Ascending aorta (tissue), 2 donors: ENCODE results near the gene AK4. TPM values are rescaled to one million over a fixed set of nuclear protein-coding genes. Genes with fewer than 3 reads are reported as not detected.

Experiments
- DNase-seq, 2 donors: peaks; one replicate each; pipeline ENCODE4 v3.0.0-alpha.2; 2019; ENCODE audit warnings: low spot score in 2 of 2
- H3K27ac ChIP-seq, 2 donors: fragments of 200-600 bp; sonication (generic); one replicate each; pipeline ENCODE4 v1.5.1; 2016 to 2017; ENCODE audit warnings: mild to moderate bottlenecking in 1 of 2
- H3K27me3 ChIP-seq: fragments of 200-600 bp; sonication (generic); one replicate; pipeline ENCODE4 v1.5.1; 2017
- H3K36me3 ChIP-seq, 2 donors: fragments of 200-600 bp; sonication (generic); one replicate each; pipeline ENCODE4 v1.5.1; 2016
- H3K4me1 ChIP-seq, 2 donors: fragments of 200-600 bp; sonication (generic); one replicate each; pipeline ENCODE4 v1.5.1; 2016 to 2017; ENCODE audit warnings: mild to moderate bottlenecking in 1 of 2
- H3K4me3 ChIP-seq, 2 donors: fragments of 200-600 bp; sonication (generic); one replicate each; pipeline ENCODE4 v1.5.1; 2016 to 2017; ENCODE audit warnings: mild to moderate bottlenecking in 1 of 2
- H3K9me3 ChIP-seq, 2 donors: fragments of 200-600 bp; sonication (generic); one replicate each; pipeline ENCODE4 v1.5.1; 2016
- intact Hi-C: fragments of 100-400 bp; cut with DNase I; formaldehyde crosslinking; loops from one replicate; pipeline ENCODE4 v1.15.1; 2023
- total RNA-seq: library from RNA; depleted of rRNA; stranded (reverse); fragments of >200 nt; gene quantifications from one replicate; pipeline ENCODE4 v1.1.0, GENCODE V29; 2016
- TF ChIP-seq, protein P1 (sequence below), 3 experiments: fragments of 200-600 bp in 2 of 3; fragments of 450-650 bp in 1 of 3; sonication (generic) in 2 of 3; IDR thresholded peaks; one replicate each; pipeline ENCODE4 v1.5.1; 2016 to 2019; ENCODE audit warnings: antibody characterized with exemption in 3 of 3, mild to moderate bottlenecking in 1 of 3, moderate library complexity in 1 of 3

The AK4 gene
- total RNA-seq, 1 donor from 2014 or later = 29.5 TPM

DNA sequence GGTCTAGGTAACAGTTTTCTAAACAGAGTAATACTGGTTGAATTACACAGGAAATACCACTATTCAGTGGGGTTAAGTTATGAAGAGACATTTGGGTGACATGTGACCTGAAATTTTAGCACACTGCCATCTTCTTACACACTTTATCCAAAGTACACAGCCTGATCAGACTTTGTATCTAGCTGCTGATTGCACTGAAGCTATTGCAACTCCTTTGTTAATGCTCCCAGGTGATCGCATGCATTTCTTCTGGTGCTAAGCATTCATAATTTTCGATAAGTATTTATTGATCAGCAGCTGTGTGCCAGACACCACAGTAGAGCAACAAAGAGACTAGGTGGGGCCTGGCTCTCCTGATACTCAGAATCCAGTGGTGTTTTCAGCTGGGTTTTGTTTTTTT, 52.4 kb downstream of the AK4 start:
- Histone ChIP-seq H3K9me3 (no peaks in the 10 kb centered on the region), H3K36me3 (no peaks in the 10 kb centered on the region), H3K4me3 (no peak overlapping the region), H3K27ac (no peak overlapping the region), H3K27me3 (no peaks in the 10 kb centered on the region), H3K4me1 (peaks cover 2 to 3% of the 10 kb centered on the region in 2 donors)
- intact Hi-C loops = loop anchor here (10.0 kb wide), 1 partner anchor 336 kb away; no protein-coding TSS in a partner anchor
- no peak for DNase-seq
- TF ChIP-seq, protein P1, sequence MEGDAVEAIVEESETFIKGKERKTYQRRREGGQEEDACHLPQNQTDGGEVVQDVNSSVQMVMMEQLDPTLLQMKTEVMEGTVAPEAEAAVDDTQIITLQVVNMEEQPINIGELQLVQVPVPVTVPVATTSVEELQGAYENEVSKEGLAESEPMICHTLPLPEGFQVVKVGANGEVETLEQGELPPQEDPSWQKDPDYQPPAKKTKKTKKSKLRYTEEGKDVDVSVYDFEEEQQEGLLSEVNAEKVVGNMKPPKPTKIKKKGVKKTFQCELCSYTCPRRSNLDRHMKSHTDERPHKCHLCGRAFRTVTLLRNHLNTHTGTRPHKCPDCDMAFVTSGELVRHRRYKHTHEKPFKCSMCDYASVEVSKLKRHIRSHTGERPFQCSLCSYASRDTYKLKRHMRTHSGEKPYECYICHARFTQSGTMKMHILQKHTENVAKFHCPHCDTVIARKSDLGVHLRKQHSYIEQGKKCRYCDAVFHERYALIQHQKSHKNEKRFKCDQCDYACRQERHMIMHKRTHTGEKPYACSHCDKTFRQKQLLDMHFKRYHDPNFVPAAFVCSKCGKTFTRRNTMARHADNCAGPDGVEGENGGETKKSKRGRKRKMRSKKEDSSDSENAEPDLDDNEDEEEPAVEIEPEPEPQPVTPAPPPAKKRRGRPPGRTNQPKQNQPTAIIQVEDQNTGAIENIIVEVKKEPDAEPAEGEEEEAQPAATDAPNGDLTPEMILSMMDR (IDR thresholded peaks at IDR 0.05) = no peak

DNA sequence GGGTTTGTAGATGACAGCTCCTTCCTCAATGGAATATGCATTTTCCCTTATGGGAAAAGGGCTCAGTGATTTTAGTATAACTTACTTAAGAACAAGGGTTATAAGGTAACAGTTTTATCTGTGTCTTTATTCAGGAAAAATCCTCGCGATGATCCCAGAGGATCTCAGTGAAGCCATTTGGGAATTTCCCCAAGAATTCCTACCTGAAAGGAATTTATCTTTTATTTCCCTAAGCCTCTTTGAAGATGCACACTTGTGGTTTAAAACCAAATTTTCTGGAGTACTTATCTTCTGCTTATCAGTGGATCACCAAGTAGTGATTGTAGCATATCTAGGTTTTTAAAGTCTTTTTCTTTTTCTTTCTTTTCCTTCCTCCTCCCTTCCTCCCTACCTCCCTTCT, 58.8 kb downstream of the AK4 start:
- DNase-seq = no peak
- TF ChIP-seq, protein P1 (IDR thresholded peaks at IDR 0.05) = no peak
- Histone ChIP-seq H3K36me3 (no peaks in the 10 kb centered on the region), H3K4me1 (peaks cover 0 to 3% of the 10 kb centered on the region in 2 donors), H3K9me3 (no peaks in the 10 kb centered on the region), H3K4me3 (no peak overlapping the region), H3K27ac (no peak overlapping the region), H3K27me3 (no peaks in the 10 kb centered on the region)
- intact Hi-C loops = loop anchor here (10.0 kb wide), 1 partner anchor 342 kb away; no protein-coding TSS in a partner anchor

DNA sequence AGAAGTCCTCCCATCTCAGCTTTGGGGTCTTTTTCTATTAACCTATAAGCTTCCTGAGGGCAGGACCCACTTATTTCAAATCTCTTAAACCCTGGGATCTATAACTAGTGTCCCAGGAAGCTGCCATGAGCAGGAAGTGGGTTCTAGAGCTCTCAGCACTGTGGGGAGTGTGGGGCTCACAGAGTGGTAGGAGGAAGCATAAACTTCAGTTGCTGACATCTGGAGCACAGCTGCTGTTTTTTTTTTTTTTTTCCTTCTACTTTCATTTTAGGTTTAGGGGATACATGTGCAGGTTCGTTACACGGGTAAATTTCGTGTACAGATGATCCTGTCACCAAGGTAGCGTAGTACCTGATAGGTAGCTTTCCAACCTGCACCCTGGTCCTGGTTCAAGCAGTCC, 59.3 kb downstream of the AK4 start:
- no peaks in the 10 kb centered on the region for H3K9me3 ChIP-seq
- no peaks in the 10 kb centered on the region for H3K27me3 ChIP-seq
- intact Hi-C loops = loop anchor here (10.0 kb wide), 1 partner anchor 343 kb away; no protein-coding TSS in a partner anchor
- no peak overlapping the region for H3K4me3 ChIP-seq
- DNase-seq = no peak
- TF ChIP-seq, protein P1 (IDR thresholded peaks at IDR 0.05) = no peak
- no peak overlapping the region for H3K27ac ChIP-seq
- H3K4me1 ChIP-seq = peaks cover 0 to 3% of the 10 kb centered on the region in 2 donors
- no peaks in the 10 kb centered on the region for H3K36me3 ChIP-seq

DNA sequence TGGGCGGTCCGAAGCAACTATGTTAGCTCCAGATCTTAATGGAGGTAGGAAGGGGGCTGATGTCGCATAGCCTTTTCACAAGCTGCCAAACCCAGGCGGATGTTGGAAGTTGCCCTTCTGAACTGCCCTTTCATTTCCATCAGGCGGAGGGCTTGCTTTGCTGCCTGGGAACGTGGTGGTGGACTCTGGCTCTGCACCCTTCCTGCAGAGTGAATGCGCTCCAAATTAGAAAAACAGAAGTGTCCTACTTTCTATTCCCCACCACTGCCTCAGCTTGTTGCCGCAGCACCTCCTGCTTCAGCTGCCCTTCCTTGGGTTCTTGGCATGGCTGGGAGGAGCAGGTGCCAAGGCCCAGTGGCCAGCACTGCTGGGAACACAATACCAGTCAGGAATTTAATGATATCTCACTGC, 60.6 kb downstream of the AK4 start:
- no peak for DNase-seq
- intact Hi-C loops = loop anchor here (2.0 to 10.0 kb wide), 2 partner anchors 60 to 344 kb away; partner anchors contain the start of gene AK4
- peaks cover 0 to 3% of the 10 kb centered on the region in 2 donors for H3K4me1 ChIP-seq
- no peak overlapping the region for H3K27ac ChIP-seq
- H3K36me3 ChIP-seq = no peaks in the 10 kb centered on the region
- no peaks in the 10 kb centered on the region for H3K27me3 ChIP-seq
- no peaks in the 10 kb centered on the region for H3K9me3 ChIP-seq
- TF ChIP-seq, protein P1 (IDR thresholded peaks at IDR 0.05) = no peak
- no peak overlapping the region for H3K4me3 ChIP-seq

DNA sequence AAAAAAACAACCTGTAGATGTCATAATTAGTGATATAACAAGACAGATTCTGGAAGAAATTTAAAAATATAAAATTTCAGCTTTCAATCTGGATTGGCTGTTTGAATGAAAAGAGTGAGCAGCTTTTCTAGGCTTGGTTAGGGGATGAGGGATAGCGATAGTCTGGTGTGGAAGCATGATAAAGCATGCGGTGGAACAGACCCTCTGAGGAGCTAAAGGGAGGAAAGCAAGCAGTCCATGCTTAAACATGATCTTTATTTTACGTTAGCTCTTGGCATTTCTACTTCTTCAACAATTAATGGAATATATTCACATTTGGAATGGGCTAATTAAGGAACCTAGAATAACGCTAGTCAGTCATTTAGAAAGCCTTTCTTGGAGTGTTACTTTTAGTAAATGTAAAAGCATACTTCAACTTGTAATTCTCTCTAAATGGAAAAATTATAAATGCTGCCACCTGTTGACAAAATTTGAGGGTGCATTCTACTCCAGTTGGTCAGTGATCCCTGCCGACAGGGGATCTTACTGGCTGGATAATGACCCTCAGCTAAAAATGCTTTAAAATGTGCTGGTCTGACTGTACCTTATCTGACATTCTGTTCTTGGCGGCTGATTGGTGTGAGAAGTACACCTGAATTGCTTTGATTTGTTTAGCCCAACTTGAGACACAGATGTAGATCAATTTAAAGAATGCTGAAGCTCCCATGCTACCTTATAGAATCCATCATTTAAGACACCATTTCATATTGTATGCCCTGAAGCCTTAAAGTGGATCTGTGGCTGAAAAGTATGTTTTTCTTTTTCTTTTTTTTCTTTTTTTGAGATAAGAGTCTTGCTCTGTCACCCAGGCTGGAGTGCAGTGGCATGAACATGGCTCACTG, 61.2 kb downstream of the AK4 start:
- DNase-seq = no peak
- intact Hi-C loops = loop anchor here (1.0 to 10.0 kb wide), 3 partner anchors 60 to 344 kb away; partner anchors contain the start of gene AK4
- TF ChIP-seq, protein P1 (IDR thresholded peaks at IDR 0.05) = peak; percentile 64 to 74 (median 71)
- Histone ChIP-seq H3K4me3 (no peak overlapping the region), H3K9me3 (no peaks in the 10 kb centered on the region), H3K4me1 (peaks cover 0 to 3% of the 10 kb centered on the region in 2 donors), H3K27me3 (no peaks in the 10 kb centered on the region), H3K27ac (no peak overlapping the region), H3K36me3 (no peaks in the 10 kb centered on the region)
